GM12891 (cell line): ENCODE data around the gene ZSWIM6.

Source experiments
- PAX5 ChIP-seq: IDR thresholded peaks from 2 replicates; pipeline ENCODE4 v1.6.1; 2011; ENCODE audit warnings: low read length, moderate library complexity, mild to moderate bottlenecking; ENCODE audit not compliant: insufficient read depth, severe bottlenecking
- POLR2A ChIP-seq: IDR thresholded peaks from 2 replicates; pipeline ENCODE4 v1.6.1; 2011; ENCODE audit warnings: low read depth, low read length, control low read depth
- POLR2AphosphoS5 ChIP-seq: IDR thresholded peaks from 2 replicates; pipeline ENCODE4 v1.6.1; 2011; ENCODE audit warnings: low read depth, low read length, control low read depth
- TAF1 ChIP-seq: IDR thresholded peaks from 2 replicates; pipeline ENCODE4 v1.6.1; 2011; ENCODE audit warnings: low read depth, low read length, control low read depth

- TF ChIP-seq POLR2A (no peak), POLR2AphosphoS5 (no peak), TAF1 (no peak), PAX5 (no peak)
Observed at GRCh38 chr5:61493973-61494372, 161.9 kb downstream of the ZSWIM6 start.
